ENCODE data around the gene GGA1. TPM values are rescaled to one million over a fixed set of nuclear protein-coding genes. Genes with fewer than 3 reads are reported as not detected.

GGA1 gene, protein sequence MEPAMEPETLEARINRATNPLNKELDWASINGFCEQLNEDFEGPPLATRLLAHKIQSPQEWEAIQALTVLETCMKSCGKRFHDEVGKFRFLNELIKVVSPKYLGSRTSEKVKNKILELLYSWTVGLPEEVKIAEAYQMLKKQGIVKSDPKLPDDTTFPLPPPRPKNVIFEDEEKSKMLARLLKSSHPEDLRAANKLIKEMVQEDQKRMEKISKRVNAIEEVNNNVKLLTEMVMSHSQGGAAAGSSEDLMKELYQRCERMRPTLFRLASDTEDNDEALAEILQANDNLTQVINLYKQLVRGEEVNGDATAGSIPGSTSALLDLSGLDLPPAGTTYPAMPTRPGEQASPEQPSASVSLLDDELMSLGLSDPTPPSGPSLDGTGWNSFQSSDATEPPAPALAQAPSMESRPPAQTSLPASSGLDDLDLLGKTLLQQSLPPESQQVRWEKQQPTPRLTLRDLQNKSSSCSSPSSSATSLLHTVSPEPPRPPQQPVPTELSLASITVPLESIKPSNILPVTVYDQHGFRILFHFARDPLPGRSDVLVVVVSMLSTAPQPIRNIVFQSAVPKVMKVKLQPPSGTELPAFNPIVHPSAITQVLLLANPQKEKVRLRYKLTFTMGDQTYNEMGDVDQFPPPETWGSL
- total RNA-seq: 24.7 and 27.9 TPM in 2 replicates
- polyA plus RNA-seq: 18.0 and 23.1 TPM in 2 replicates
- polyA plus RNA-seq (2012): 17.3 and 21.9 TPM in 2 replicates
- polyA minus RNA-seq (ENCODE audit: low replicate concordance): 17.6 and 35.7 TPM in 2 replicates

DNA sequence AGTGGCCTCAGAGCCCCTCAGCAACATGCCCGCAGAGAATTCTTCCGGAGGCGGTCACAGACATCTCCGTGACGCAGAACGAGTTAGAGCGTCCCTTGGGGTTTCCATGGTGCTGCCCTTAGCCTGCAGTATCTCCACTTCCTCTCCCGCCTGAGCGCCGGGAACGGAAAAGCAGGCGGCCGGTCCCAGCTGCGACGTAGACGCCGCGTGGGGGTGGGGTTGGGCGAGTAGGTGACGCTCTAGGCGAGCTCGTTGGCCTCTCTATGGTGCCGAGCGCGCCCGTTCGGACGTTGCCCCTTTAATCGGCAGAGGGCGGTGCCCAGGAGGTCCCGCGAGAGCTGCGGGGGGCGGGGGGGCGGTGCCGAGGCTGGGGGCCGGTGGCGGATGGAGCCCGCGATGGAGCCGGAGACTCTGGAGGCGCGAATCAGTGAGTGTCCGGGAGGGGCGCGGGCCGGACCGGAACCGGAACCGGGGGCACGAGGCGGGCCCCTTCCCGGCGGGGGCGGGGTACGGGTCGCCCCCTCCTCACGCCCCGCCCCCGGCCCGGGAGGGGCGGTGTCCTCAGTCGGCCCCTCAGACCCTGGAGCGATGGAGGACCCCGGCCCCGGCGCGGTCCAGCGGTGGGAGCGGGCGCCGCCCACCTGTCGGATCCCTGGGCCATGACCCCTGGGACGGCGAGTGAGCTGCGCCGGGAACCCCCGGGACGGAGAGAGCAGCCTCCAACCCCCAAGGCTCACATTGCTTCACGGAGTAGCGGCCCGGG lies at the start of gene GGA1:
Gene GGA1, plus strand, starts transcription at position 358 of the 763 bp plus-strand sequence. Its CDS starts 27 bp downstream, at position 385.
- Histone ChIP-seq H3K4me3 (replicated peaks in 1 of 4; ENCODE audit: control extremely low read depth in 1 of 4, insufficient read depth in 1 of 4, low read depth in 3 of 4, low read length in 4 of 4) (peak within 1 kb of the TSS; percentile 86 to 96 (median 92)), H3K36me3 (ENCODE audit: control insufficient read depth, insufficient read depth, low read length) (no peaks in the 10 kb centered on the region)
- peak; percentile 98 for DNase-seq (ENCODE audit: low read depth in 2 of 2)

GRCh38 chr22:37559521-37559900 lies 49.1 kb upstream of the GGA1 start:
- no peaks in the 10 kb centered on the region for H3K27me3 ChIP-seq (ENCODE audit: control insufficient read depth, insufficient read depth, low read length)
- H3K79me2 ChIP-seq (ENCODE audit: control insufficient read depth, insufficient read depth, low read length): peaks cover 36% of the 10 kb centered on the region
- peak overlapping the region; percentile 71 for H3K4me2 ChIP-seq (ENCODE audit: extremely low read depth, insufficient read depth, low read length)
- H3K9me3 ChIP-seq (ENCODE audit: control insufficient read depth, insufficient read depth, low read depth, low read length): no peaks in the 10 kb centered on the region
- TF ChIP-seq CTCF (conservative IDR thresholded peaks at IDR 0.05 in 1 of 2, IDR thresholded peaks at IDR 0.05 in 1 of 2; ENCODE audit: low read depth in 1 of 2, low read length in 2 of 2) (no peak), EZH2 (IDR thresholded peaks at IDR 0.05; ENCODE audit: low read length, missing control alignments) (no peak)
- peaks cover 26% of the 10 kb centered on the region for H3K4me1 ChIP-seq (ENCODE audit: control insufficient read depth, extremely low read depth, insufficient read depth, low read length)
- H3K4me3 ChIP-seq (replicated peaks in 1 of 4; ENCODE audit: control extremely low read depth in 1 of 4, insufficient read depth in 1 of 4, low read depth in 3 of 4, low read length in 4 of 4): peak overlapping the region in 3 of 4 experiments; percentile 19 to 56 (median 29)
- H3K27ac ChIP-seq (ENCODE audit: insufficient read depth, low read length): peak overlapping the region; percentile 80
- peak overlapping the region; percentile 73 for H3K9ac ChIP-seq (ENCODE audit: insufficient read depth, low read length)
- H4K20me1 ChIP-seq (ENCODE audit: control insufficient read depth, extremely low read depth, insufficient read depth, low read length): peaks cover 4% of the 10 kb centered on the region
- peak overlapping the region; percentile 30 for H2AFZ ChIP-seq (ENCODE audit: low read length)
- H3K36me3 ChIP-seq (ENCODE audit: control insufficient read depth, insufficient read depth, low read length): no peaks in the 10 kb centered on the region
- no peak for DNase-seq (ENCODE audit: low read depth in 2 of 2)

More for the DNA sequence above, at the start of gene GGA1:
- H3K9ac ChIP-seq (ENCODE audit: insufficient read depth, low read length): peak within 1 kb of the TSS; percentile 80
- H3K9me3 ChIP-seq (ENCODE audit: control insufficient read depth, insufficient read depth, low read depth, low read length): no peaks in the 10 kb centered on the region
- no peaks in the 10 kb centered on the region for H4K20me1 ChIP-seq (ENCODE audit: control insufficient read depth, extremely low read depth, insufficient read depth, low read length)
- H3K4me1 ChIP-seq (ENCODE audit: control insufficient read depth, extremely low read depth, insufficient read depth, low read length): peaks cover 6% of the 10 kb centered on the region
- peak within 1 kb of the TSS; percentile 76 for H2AFZ ChIP-seq (ENCODE audit: low read length)
- peak within 1 kb of the TSS; percentile 95 for H3K4me2 ChIP-seq (ENCODE audit: extremely low read depth, insufficient read depth, low read length)
- TF ChIP-seq CTCF (conservative IDR thresholded peaks at IDR 0.05 in 1 of 2, IDR thresholded peaks at IDR 0.05 in 1 of 2; ENCODE audit: low read depth in 1 of 2, low read length in 2 of 2) (no peak), EZH2 (IDR thresholded peaks at IDR 0.05; ENCODE audit: low read length, missing control alignments) (no peak)
- H3K27me3 ChIP-seq (ENCODE audit: control insufficient read depth, insufficient read depth, low read length): peaks cover 8% of the 10 kb centered on the region
- peaks cover 24% of the 10 kb centered on the region for H3K79me2 ChIP-seq (ENCODE audit: control insufficient read depth, insufficient read depth, low read length)
- H3K27ac ChIP-seq (ENCODE audit: insufficient read depth, low read length): peak within 1 kb of the TSS; percentile 95
